HEK293 (cell line): ENCODE data around the gene SIN3A.

Experiments used
- GLI2 ChIP-seq: fragments of 450-650 bp; formaldehyde crosslinking; IDR thresholded peaks from 2 replicates; pipeline ENCODE4; 2017; ENCODE audit warnings: missing biosample characterization, missing genetic modification characterization, low read depth, borderline replicate concordance
- GLIS1 ChIP-seq: fragments of 450-650 bp; formaldehyde crosslinking; IDR thresholded peaks from 2 replicates; pipeline ENCODE4 v1.5.1; 2016; ENCODE audit warnings: missing biosample characterization, missing genetic modification characterization
- IKZF3 ChIP-seq: fragments of 450-650 bp; IDR thresholded peaks from 2 replicates; pipeline ENCODE4 v1.5.0; 2018; ENCODE audit warnings: missing biosample characterization, mild to moderate bottlenecking, missing genetic modification characterization, moderate library complexity
- KLF10 ChIP-seq: fragments of 450-650 bp; IDR thresholded peaks from 2 replicates; pipeline ENCODE4 v1.5.1; 2018; ENCODE audit warnings: missing biosample characterization, mild to moderate bottlenecking, missing genetic modification characterization
- MEIS1 ChIP-seq: sonication (generic); formaldehyde crosslinking; IDR thresholded peaks from 2 replicates; pipeline ENCODE4 v1.8.1; 2022; ENCODE audit warnings: missing genetic modification reagents, mild to moderate bottlenecking, borderline replicate concordance
- OVOL3 ChIP-seq: fragments of 450-650 bp; formaldehyde crosslinking; IDR thresholded peaks from 2 replicates; pipeline ENCODE4 v1.5.1; 2016; ENCODE audit warnings: missing biosample characterization, missing genetic modification characterization
- RBAK ChIP-seq: fragments of 450-650 bp; formaldehyde crosslinking; IDR thresholded peaks from 2 replicates; pipeline ENCODE4 v1.5.1; 2016; ENCODE audit warnings: missing biosample characterization, missing genetic modification characterization
- REST ChIP-seq: fragments of 450-650 bp; formaldehyde crosslinking; IDR thresholded peaks from 2 replicates; pipeline ENCODE4 v1.5.1; 2016; ENCODE audit warnings: missing biosample characterization, missing genetic modification characterization
- SALL2 ChIP-seq: fragments of 450-650 bp; formaldehyde crosslinking; IDR thresholded peaks from 2 replicates; pipeline ENCODE4 v1.5.0; 2017; ENCODE audit warnings: missing biosample characterization, mild to moderate bottlenecking, missing genetic modification characterization, borderline replicate concordance
- SCRT1 ChIP-seq: fragments of 450-650 bp; formaldehyde crosslinking; IDR thresholded peaks from 2 replicates; pipeline ENCODE4 v1.5.1; 2016; ENCODE audit warnings: missing biosample characterization, missing genetic modification characterization, borderline replicate concordance
- SP3 ChIP-seq: fragments of 450-650 bp; formaldehyde crosslinking; IDR thresholded peaks from 2 replicates; pipeline ENCODE4 v1.5.1; 2016; ENCODE audit warnings: missing biosample characterization, missing genetic modification characterization
- TCF7L2 ChIP-seq: IDR thresholded peaks from 2 replicates; pipeline ENCODE4 v1.6.1; 2011; ENCODE audit warnings: low read depth, mild to moderate bottlenecking, inconsistent platforms, low read length, moderate library complexity, borderline replicate concordance
- ZBTB20 ChIP-seq: fragments of 450-650 bp; formaldehyde crosslinking; IDR thresholded peaks from 2 replicates; pipeline ENCODE4 v1.5.1; 2016; ENCODE audit warnings: missing biosample characterization, missing genetic modification characterization
- ZBTB26 ChIP-seq: fragments of 450-650 bp; formaldehyde crosslinking; optimal IDR thresholded peaks from 2 replicates; pipeline ENCODE3; 2016; ENCODE audit warnings: missing biosample characterization, mild to moderate bottlenecking, missing genetic modification characterization
- ZBTB6 ChIP-seq: fragments of 450-650 bp; formaldehyde crosslinking; IDR thresholded peaks from 2 replicates; pipeline ENCODE4 v1.5.1; 2017; ENCODE audit warnings: missing biosample characterization, missing genetic modification characterization
- ZFP69B ChIP-seq: fragments of 450-650 bp; formaldehyde crosslinking; IDR thresholded peaks from 2 replicates; pipeline ENCODE4 v1.5.1; 2016; ENCODE audit warnings: missing biosample characterization, missing genetic modification characterization
- ZNF10 ChIP-seq: fragments of 450-650 bp; formaldehyde crosslinking; IDR thresholded peaks from 2 replicates; pipeline ENCODE4 v1.5.1; 2017; ENCODE audit warnings: missing biosample characterization, missing genetic modification characterization
- ZNF248 ChIP-seq: fragments of 450-650 bp; formaldehyde crosslinking; IDR thresholded peaks from 2 replicates; pipeline ENCODE4 v1.5.1; 2017; ENCODE audit warnings: missing biosample characterization, missing genetic modification characterization
- ZNF274 ChIP-seq, 2 experiments: fragments of 200-500 bp in 1 of 2; fragments of 450-650 bp in 1 of 2; sonication (Bioruptor generic) in 1 of 2; formaldehyde crosslinking in 1 of 2; IDR thresholded peaks; 2 replicates each; pipeline versions ENCODE4 v1.5.1 to v1.6.1; 2014 to 2016; ENCODE audit warnings: borderline replicate concordance in 1 of 2, inconsistent platforms in 1 of 2, low read length in 1 of 2, missing biosample characterization in 1 of 2, missing genetic modification characterization in 1 of 2
- ZNF324 ChIP-seq: fragments of 450-650 bp; formaldehyde crosslinking; IDR thresholded peaks from 2 replicates; pipeline ENCODE4 v1.5.1; 2016; ENCODE audit warnings: missing biosample characterization, missing genetic modification characterization
- ZNF335 ChIP-seq: fragments of 450-650 bp; formaldehyde crosslinking; conservative IDR thresholded peaks from 2 replicates; pipeline ENCODE4 v1.5.1; 2016; ENCODE audit warnings: missing biosample characterization, missing genetic modification characterization
- ZNF350 ChIP-seq: fragments of 450-650 bp; formaldehyde crosslinking; IDR thresholded peaks from 2 replicates; pipeline ENCODE4 v1.5.0; 2017; ENCODE audit warnings: missing biosample characterization, mild to moderate bottlenecking, missing genetic modification characterization
- ZNF366 ChIP-seq: fragments of 450-650 bp; formaldehyde crosslinking; conservative IDR thresholded peaks from 2 replicates; pipeline ENCODE4 v1.5.1; 2016; ENCODE audit warnings: missing biosample characterization, missing genetic modification characterization
- ZNF530 ChIP-seq: fragments of 450-650 bp; formaldehyde crosslinking; IDR thresholded peaks from 2 replicates; pipeline ENCODE4 v1.5.1; 2016; ENCODE audit warnings: low read depth, missing biosample characterization, missing genetic modification characterization
- ZNF548 ChIP-seq: fragments of 450-650 bp; formaldehyde crosslinking; IDR thresholded peaks from 2 replicates; pipeline ENCODE4 v1.5.1; 2016; ENCODE audit warnings: missing biosample characterization, missing genetic modification characterization
- ZNF600 ChIP-seq: fragments of 450-650 bp; formaldehyde crosslinking; IDR thresholded peaks from 2 replicates; pipeline ENCODE4 v1.5.1; 2016; ENCODE audit warnings: missing biosample characterization, missing genetic modification characterization
- ZNF629 ChIP-seq: fragments of 450-650 bp; formaldehyde crosslinking; IDR thresholded peaks from 2 replicates; pipeline ENCODE4 v1.5.1; 2017; ENCODE audit warnings: missing biosample characterization, missing genetic modification characterization
- ZNF701 ChIP-seq: fragments of 450-650 bp; formaldehyde crosslinking; IDR thresholded peaks from 2 replicates; pipeline ENCODE4 v1.5.1; 2016; ENCODE audit warnings: missing biosample characterization, missing genetic modification characterization
- ZNF76 ChIP-seq: fragments of 450-650 bp; formaldehyde crosslinking; IDR thresholded peaks from 2 replicates; pipeline ENCODE4; 2016; ENCODE audit warnings: low read depth, missing biosample characterization, missing genetic modification characterization, borderline replicate concordance
- ZNF791 ChIP-seq: fragments of 450-650 bp; formaldehyde crosslinking; IDR thresholded peaks from 2 replicates; pipeline ENCODE4 v1.5.1; 2016; ENCODE audit warnings: missing biosample characterization, missing genetic modification characterization
- ZNF792 ChIP-seq: fragments of 450-650 bp; formaldehyde crosslinking; IDR thresholded peaks from 2 replicates; pipeline ENCODE4 v1.5.1; 2016; ENCODE audit warnings: missing biosample characterization, missing genetic modification characterization
- ZNF837 ChIP-seq: fragments of 450-650 bp; formaldehyde crosslinking; IDR thresholded peaks from 2 replicates; pipeline ENCODE4 v1.5.1; 2016; ENCODE audit warnings: missing biosample characterization, missing genetic modification characterization
- ZSCAN16 ChIP-seq: fragments of 450-650 bp; formaldehyde crosslinking; IDR thresholded peaks from 2 replicates; pipeline ENCODE4 v1.5.1; 2016; ENCODE audit warnings: missing biosample characterization, missing genetic modification characterization
- ZSCAN23 ChIP-seq: fragments of 450-650 bp; formaldehyde crosslinking; IDR thresholded peaks from 2 replicates; pipeline ENCODE4 v1.5.1; 2016; ENCODE audit warnings: missing biosample characterization, missing genetic modification characterization
- TF ChIP-seq, protein P1 (sequence below): IDR thresholded peaks from 2 replicates; pipeline ENCODE4 v1.6.1; 2011; ENCODE audit warnings: mild to moderate bottlenecking, low read depth, low read length, borderline replicate concordance

The SIN3A gene

DNA sequence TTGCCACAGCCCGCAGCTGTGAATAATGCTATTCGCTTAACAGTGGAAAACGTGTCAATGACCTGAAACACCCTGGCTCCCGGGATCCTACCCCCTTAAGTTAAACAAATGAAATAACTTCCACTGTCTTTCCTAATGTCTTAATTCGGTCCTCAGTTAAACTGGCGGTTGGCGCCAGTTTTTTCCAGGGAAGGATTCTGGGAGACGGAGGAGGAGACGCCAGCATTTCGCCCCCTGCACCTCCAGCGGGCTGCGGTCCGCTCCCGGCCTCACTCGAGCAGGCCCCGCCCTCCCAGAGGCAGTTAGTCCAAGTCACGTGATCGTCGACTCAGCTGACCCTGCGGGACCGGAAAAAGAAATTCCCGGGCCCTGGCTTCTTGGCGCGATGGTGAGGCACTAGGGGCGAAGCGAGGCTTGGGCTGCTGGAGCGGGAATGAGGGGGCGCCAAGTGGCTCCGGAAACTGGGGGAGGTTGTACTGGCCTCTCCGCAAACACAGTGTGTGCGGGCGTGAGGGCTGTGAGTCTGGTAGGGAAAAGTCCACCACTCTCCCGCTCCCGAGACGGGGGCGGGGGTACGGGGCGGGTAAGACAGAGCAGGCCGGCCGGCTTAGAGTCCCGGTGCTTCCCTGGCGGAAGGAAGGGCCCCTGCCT lies 115.7 kb downstream of the SIN3A start, which contains the start of gene COMMD4 (continued):
- no peak for TF ChIP-seq ZBTB6
- TF ChIP-seq ZNF548 (tag by site-specific recombination) = no peak
- TF ChIP-seq ZNF248 (tag by site-specific recombination) = no peak
- TF ChIP-seq ZNF324 (tag by site-specific recombination) = peak; percentile 93
- peak; percentile 84 for TF ChIP-seq ZNF335 (tag by site-specific recombination)
- TF ChIP-seq SCRT1 (tag by site-specific recombination) = 0 out of 2 replicates have a peak, but pooled peaks have one; percentile 23
- TF ChIP-seq KLF10 (tag by site-specific recombination) = peak; percentile 82
- TF ChIP-seq SALL2 (tag by site-specific recombination) = no peak
- TF ChIP-seq ZNF530 (tag by site-specific recombination) = no peak
- peak; percentile 90 for TF ChIP-seq ZSCAN23
- peak; percentile 99 for TF ChIP-seq ZBTB20 (tag by site-specific recombination)
- TF ChIP-seq REST (tag by site-specific recombination) = 0 out of 2 replicates have a peak, but pooled peaks have one; percentile 14
- 0 out of 2 replicates have a peak, but pooled peaks have one; percentile 7 for TF ChIP-seq ZNF10 (tag by site-specific recombination)
- TF ChIP-seq ZNF629 (tag by site-specific recombination) = peak; percentile 87
- no peak for TF ChIP-seq ZNF274 (IDR thresholded peaks at IDR 0.05; ENCODE audit: low read length)
- no peak for TF ChIP-seq ZNF274 (tag by site-specific recombination; IDR thresholded peaks at IDR 0.05; ENCODE audit: borderline replicate concordance)
- TF ChIP-seq GLIS1 (tag by site-specific recombination) = peak; percentile 81
- TF ChIP-seq ZNF600 (tag by site-specific recombination) = peak; percentile 74; the same call in 1 of the 2 replicates
- peak; percentile 51; the same call in 1 of the 2 replicates for TF ChIP-seq ZFP69B (tag by site-specific recombination)
- peak; percentile 95 for TF ChIP-seq IKZF3 (tag by site-specific recombination)
- TF ChIP-seq ZNF837 (tag by site-specific recombination) = no peak
- TF ChIP-seq RBAK = no peak
- no peak for TF ChIP-seq ZNF701 (tag by site-specific recombination)
- TF ChIP-seq MEIS1 (CRISPR knock-in tag) = no peak
- TF ChIP-seq OVOL3 (tag by site-specific recombination) = peak; percentile 98
- TF ChIP-seq ZBTB26 (tag by site-specific recombination) = peak; percentile 52
- TF ChIP-seq TCF7L2 = no peak
- TF ChIP-seq ZNF350 = no peak
- TF ChIP-seq, protein P1, sequence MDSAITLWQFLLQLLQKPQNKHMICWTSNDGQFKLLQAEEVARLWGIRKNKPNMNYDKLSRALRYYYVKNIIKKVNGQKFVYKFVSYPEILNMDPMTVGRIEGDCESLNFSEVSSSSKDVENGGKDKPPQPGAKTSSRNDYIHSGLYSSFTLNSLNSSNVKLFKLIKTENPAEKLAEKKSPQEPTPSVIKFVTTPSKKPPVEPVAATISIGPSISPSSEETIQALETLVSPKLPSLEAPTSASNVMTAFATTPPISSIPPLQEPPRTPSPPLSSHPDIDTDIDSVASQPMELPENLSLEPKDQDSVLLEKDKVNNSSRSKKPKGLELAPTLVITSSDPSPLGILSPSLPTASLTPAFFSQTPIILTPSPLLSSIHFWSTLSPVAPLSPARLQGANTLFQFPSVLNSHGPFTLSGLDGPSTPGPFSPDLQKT = no peak
- TF ChIP-seq ZSCAN16 = no peak
- TF ChIP-seq ZNF791 = no peak
- TF ChIP-seq GLI2 = no peak
- TF ChIP-seq SP3 (tag by site-specific recombination) = peak; percentile 95
- TF ChIP-seq ZNF792 (tag by site-specific recombination) = no peak
- peak; percentile 86 for TF ChIP-seq ZNF76 (tag by site-specific recombination)
- TF ChIP-seq ZNF366 (tag by site-specific recombination) = peak; percentile 20; the same call in 1 of the 2 replicates
